GM12874 (cell line): Measurements from ENCODE around the gene SYNPO.

Experiments
- CTCF ChIP-seq: IDR thresholded peaks from 2 replicates; pipeline ENCODE4 v1.5.1; 2011; ENCODE audit warnings: low read depth, mild to moderate bottlenecking, control low read depth, low read length, moderate library complexity; ENCODE audit not compliant: insufficient read depth

The SYNPO gene

GRCh38 chr5:150627731-150628545 lies 12.5 kb upstream of the SYNPO start:
- no peak for TF ChIP-seq CTCF

- TF ChIP-seq CTCF = no peak
Measured at GRCh38 chr5:150628936-150629485, 11.4 kb upstream of the SYNPO start.

GRCh38 chr5:150630016-150630415 lies 10.4 kb upstream of the SYNPO start:
- no peak for TF ChIP-seq CTCF

GRCh38 chr5:150630461-150631325 lies 9.8 kb upstream of the SYNPO start:
- no peak for TF ChIP-seq CTCF

GRCh38 chr5:150631326-150631701 lies 9.1 kb upstream of the SYNPO start:
- TF ChIP-seq CTCF = no peak

- TF ChIP-seq CTCF = no peak
Measured at GRCh38 chr5:150632305-150633160, 7.9 kb upstream of the SYNPO start.
